ENCODE data around the gene ABHD12B.

- TF ChIP-seq POLR2A (IDR thresholded peaks at IDR 0.05; ENCODE audit: low read length) = no peak
- no peak for TF ChIP-seq GATA1 (IDR thresholded peaks at IDR 0.05; ENCODE audit: low read depth, low read length)
Observed at GRCh38 chr14:50897658-50898175, 25.9 kb downstream of the ABHD12B start.
